Peyer's patch (tissue), 4 donors: ENCODE results near the gene STEAP1B.

Experiments
- CTCF ChIP-seq, 6 experiments: fragments of 450-650 bp in 4 of 6; fragments of 200-600 bp in 2 of 6; sonication (generic) in 1 of 6; IDR thresholded peaks; one replicate each; pipeline ENCODE4 v1.5.1; 2017 to 2019; ENCODE audit warnings: antibody characterized with exemption in 6 of 6, mild to moderate bottlenecking in 3 of 6, moderate library complexity in 1 of 6
- POLR2A ChIP-seq, 2 donors: fragments of 450-650 bp; IDR thresholded peaks; one replicate each; pipeline ENCODE4 v1.5.1; 2017; ENCODE audit warnings: antibody characterized with exemption in 2 of 2, mild to moderate bottlenecking in 2 of 2, moderate library complexity in 2 of 2

- TF ChIP-seq POLR2A (IDR thresholded peaks at IDR 0.05) = no peak
- TF ChIP-seq CTCF (IDR thresholded peaks at IDR 0.05) = no peak
Measured at GRCh38 chr7:22452960-22453558, 46.9 kb downstream of the STEAP1B start.
